ENCODE results near the gene HS3ST3A1.

HS3ST3A1 gene

DNA sequence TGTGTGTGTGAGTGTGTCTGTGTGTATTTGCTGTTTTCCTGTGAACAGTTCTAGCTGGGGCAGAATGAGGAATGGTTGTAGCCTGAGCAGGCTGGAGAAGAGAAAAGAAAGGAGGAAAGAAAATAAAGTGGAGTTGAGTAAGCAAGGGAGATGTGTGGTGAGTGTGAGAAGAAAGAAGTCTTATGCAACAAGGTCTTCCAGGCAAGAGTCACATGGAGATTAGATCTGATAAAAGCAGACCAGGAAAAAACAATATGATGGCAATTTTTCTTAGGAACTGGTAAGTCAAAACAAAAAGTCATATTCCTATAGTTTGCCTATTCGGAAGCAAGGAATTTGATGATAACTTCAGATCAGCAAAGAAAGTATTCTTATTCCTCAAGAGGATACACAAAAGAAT lies 125.0 kb downstream of the HS3ST3A1 start:
- no peak overlapping the region for H3K4me3 ChIP-seq (ENCODE audit: low read depth, low read length)
- no peak for TF ChIP-seq CTCF (conservative IDR thresholded peaks at IDR 0.05; ENCODE audit: low read depth, low read length)
- DNase-seq (ENCODE audit: low read depth), result peak; percentile 75

- TF ChIP-seq CTCF (conservative IDR thresholded peaks at IDR 0.05; ENCODE audit: low read depth, low read length), result no peak
- no peak for DNase-seq (ENCODE audit: low read depth)
- H3K4me3 ChIP-seq (ENCODE audit: low read depth, low read length), result no peak overlapping the region
Observed at GRCh38 chr17:13475574-13476223, 126.0 kb downstream of the HS3ST3A1 start.

- peak; percentile 60 for DNase-seq (ENCODE audit: low read depth)
- H3K4me3 ChIP-seq (ENCODE audit: low read depth, low read length), result no peak overlapping the region
- no peak for TF ChIP-seq CTCF (conservative IDR thresholded peaks at IDR 0.05; ENCODE audit: low read depth, low read length)
Observed at GRCh38 chr17:13474073-13474800, 127.5 kb downstream of the HS3ST3A1 start.

DNA sequence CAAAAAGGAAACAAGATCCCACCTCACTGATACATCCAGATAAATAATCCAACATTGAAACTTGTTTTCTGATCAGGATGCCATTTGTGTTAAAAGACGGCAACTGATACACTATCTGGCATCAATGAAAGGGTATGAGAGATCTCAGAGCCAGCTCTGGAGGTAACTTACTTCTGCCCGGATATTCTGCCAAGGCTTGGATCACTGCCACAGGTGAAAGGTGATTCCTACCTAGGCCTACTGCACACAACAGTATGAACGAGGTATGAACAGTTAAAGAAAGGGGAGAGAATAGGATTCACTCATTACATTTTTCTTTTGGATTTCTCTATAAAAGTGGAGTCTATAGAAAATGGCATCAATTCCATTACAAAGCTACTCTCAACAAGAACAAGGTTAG lies 136.1 kb downstream of the HS3ST3A1 start:
- DNase-seq (ENCODE audit: low read depth), result no peak
- no peak overlapping the region for H3K4me3 ChIP-seq (ENCODE audit: low read depth, low read length)
- no peak for TF ChIP-seq CTCF (conservative IDR thresholded peaks at IDR 0.05; ENCODE audit: low read depth, low read length)

DNA sequence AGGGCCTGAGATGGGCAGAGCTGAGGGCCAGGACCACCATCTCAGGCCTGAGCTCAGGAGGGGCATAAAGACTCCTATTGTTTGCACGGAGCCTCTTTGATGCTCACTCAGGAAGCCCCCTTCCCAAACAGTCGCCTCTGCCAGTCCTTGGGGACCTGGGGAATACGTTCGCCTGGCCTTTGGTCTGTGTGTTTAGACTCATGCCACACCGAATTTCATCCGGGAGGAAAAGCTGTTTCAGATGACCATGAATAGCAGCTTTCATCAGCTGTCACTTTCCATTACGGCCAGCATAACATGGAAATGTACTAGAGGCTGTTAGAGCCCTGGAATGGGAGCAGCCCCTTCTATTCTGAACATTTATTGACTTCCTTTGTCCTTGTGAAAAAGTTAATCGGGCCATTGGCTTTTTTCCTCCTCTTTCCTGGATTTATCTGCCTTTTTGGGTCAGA lies 139.0 kb downstream of the HS3ST3A1 start:
- TF ChIP-seq CTCF (conservative IDR thresholded peaks at IDR 0.05; ENCODE audit: low read depth, low read length), result no peak
- H3K4me3 ChIP-seq (ENCODE audit: low read depth, low read length), result no peak overlapping the region
- DNase-seq (ENCODE audit: low read depth), result no peak

DNA sequence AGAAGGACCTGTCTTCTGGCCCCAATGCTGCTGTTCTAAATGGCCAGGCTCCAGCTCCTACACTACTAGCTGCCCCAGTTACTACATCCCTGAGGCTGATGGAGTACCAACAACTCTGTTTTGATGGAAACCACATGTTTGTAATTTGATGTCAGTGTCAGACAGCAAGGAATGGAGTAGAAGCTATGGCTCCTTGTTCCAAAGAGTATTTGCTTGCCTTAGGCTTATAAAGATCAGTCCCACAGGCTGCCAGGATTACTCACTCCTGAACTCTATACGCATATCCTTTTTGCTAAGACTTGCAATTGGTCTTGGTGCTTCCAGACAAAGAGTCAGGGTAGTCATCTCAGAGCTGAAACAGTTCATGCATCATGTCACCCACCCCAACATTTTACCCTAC lies 139.6 kb downstream of the HS3ST3A1 start:
- DNase-seq (ENCODE audit: low read depth), result peak; percentile 27
- no peak for TF ChIP-seq CTCF (conservative IDR thresholded peaks at IDR 0.05; ENCODE audit: low read depth, low read length)
- no peak overlapping the region for H3K4me3 ChIP-seq (ENCODE audit: low read depth, low read length)
